IMR-90 (cell line): ENCODE data around the gene TRIM2. TPM values are rescaled to one million over a fixed set of nuclear protein-coding genes. Genes with fewer than 3 reads are reported as not detected.

Experiments used
- ATAC-seq: fragments of 200-7000 bp; cut with Tn5 transposase; 2 replicates; pipeline ENCODE4 v1.9.1; 2020; ENCODE audit warnings: low read depth, mild to moderate bottlenecking, moderate library complexity
- BruUV-seq: library from RNA; stranded (reverse); fragments of 400-500 nt; replicated peaks from 2 replicates; lab custom pipeline; 2021; lab: Mats Ljungman, UMichigan
- CTCF ChIA-PET: fragments of 300-600 bp; formaldehyde crosslinking; extraction: SDS; loops from one replicate; lab custom pipeline; 2021; ENCODE audit warnings: antibody characterized with exemption; lab: Yijun Ruan, JAX
- POLR2A ChIA-PET: fragments of 300-600 bp; sonication (Branson Sonifier 250); formaldehyde crosslinking; loops from one replicate; lab custom pipeline; 2022; ENCODE audit warnings: antibody characterized with exemption; ENCODE audit not compliant: unreplicated experiment; lab: Charles Lee
- DNase-seq: peaks from one replicate; pipeline ENCODE4 v3.0.0; 2013
- H2AFZ ChIP-seq: replicated peaks from 2 replicates; pipeline ENCODE3; 2013; ENCODE audit warnings: low read length, mild to moderate bottlenecking; ENCODE audit not compliant: poor library complexity
- H2AK5ac ChIP-seq: 2 replicates; pipeline ENCODE4 v1.6.1; 2013; ENCODE audit warnings: low read depth, low read length, inconsistent platforms
- H2AK9ac ChIP-seq: replicated peaks from 2 replicates; pipeline ENCODE3; 2013; ENCODE audit warnings: mild to moderate bottlenecking, low read depth, low read length, moderate library complexity; ENCODE audit not compliant: poor library complexity
- H2BK120ac ChIP-seq: 2 replicates; pipeline ENCODE4 v1.6.1; 2013; ENCODE audit warnings: low read depth, low read length, inconsistent platforms
- H2BK15ac ChIP-seq: 3 replicates; pipeline ENCODE4 v1.6.1; 2013; ENCODE audit warnings: low read depth, low read length, inconsistent platforms
- H2BK20ac ChIP-seq: 2 replicates; pipeline ENCODE4 v1.6.1; 2013; ENCODE audit warnings: low read depth, mild to moderate bottlenecking, inconsistent platforms, low read length, moderate library complexity
- H2BK5ac ChIP-seq: 2 replicates; pipeline ENCODE4 v1.6.1; 2013; ENCODE audit warnings: mild to moderate bottlenecking, low read depth, low read length, inconsistent platforms; ENCODE audit not compliant: poor library complexity, severe bottlenecking
- H3K14ac ChIP-seq: replicated peaks from 2 replicates; pipeline ENCODE4 v1.6.1; 2013; ENCODE audit warnings: low read depth, low read length, inconsistent platforms
- H3K18ac ChIP-seq: 2 replicates; pipeline ENCODE4 v1.6.1; 2013; ENCODE audit warnings: low read depth, low read length, control low read depth
- H3K23ac ChIP-seq: 2 replicates; pipeline ENCODE4 v1.6.1; 2013; ENCODE audit warnings: low read depth, low read length, inconsistent platforms
- H3K27ac ChIP-seq: 2 replicates; pipeline ENCODE4 v1.5.1; 2013; ENCODE audit warnings: mild to moderate bottlenecking, control low read depth, low read length; ENCODE audit not compliant: insufficient read depth
- H3K27me3 ChIP-seq: 2 replicates; pipeline ENCODE4 v1.6.1; 2013; ENCODE audit warnings: low read length; ENCODE audit not compliant: control insufficient read depth, insufficient read depth
- H3K36me3 ChIP-seq: 2 replicates; pipeline ENCODE4 v1.6.1; 2013; ENCODE audit warnings: low read length, mixed read lengths; ENCODE audit not compliant: control insufficient read depth, insufficient read depth
- H3K4ac ChIP-seq: 2 replicates; pipeline ENCODE4 v1.6.1; 2013; ENCODE audit warnings: low read depth, low read length, inconsistent platforms
- H3K4me1 ChIP-seq: 2 replicates; pipeline ENCODE4 v1.6.1; 2013; ENCODE audit warnings: low read length, mixed read lengths; ENCODE audit not compliant: control insufficient read depth, insufficient read depth
- H3K4me2 ChIP-seq: 2 replicates; pipeline ENCODE4 v1.6.1; 2013; ENCODE audit warnings: low read depth, mild to moderate bottlenecking, control low read depth, low read length, moderate library complexity
- H3K4me3 ChIP-seq: 2 replicates; pipeline ENCODE4 v1.5.1; 2013; ENCODE audit warnings: low read depth, mild to moderate bottlenecking, control low read depth, low read length, moderate library complexity; ENCODE audit not compliant: insufficient read depth
- H3K56ac ChIP-seq: 2 replicates; pipeline ENCODE4 v1.6.1; 2013; ENCODE audit warnings: low read length, inconsistent platforms; ENCODE audit not compliant: insufficient read depth; ENCODE audit errors: extremely low read depth
- H3K79me1 ChIP-seq, 2 experiments: 2 replicates each; pipeline ENCODE4 v1.6.1; 2013; ENCODE audit warnings: low read length in 2 of 2, inconsistent platforms in 1 of 2, low read depth in 1 of 2
- H3K9ac ChIP-seq: 2 replicates; pipeline ENCODE4 v1.6.1; 2013; ENCODE audit warnings: low read depth, low read length, control low read depth
- H3K9me1 ChIP-seq: 2 replicates; pipeline ENCODE4 v1.6.1; 2013; ENCODE audit warnings: low read length, inconsistent platforms; ENCODE audit not compliant: insufficient read depth
- H3K9me3 ChIP-seq: 2 replicates; pipeline ENCODE4 v1.6.1; 2013; ENCODE audit warnings: low read length; ENCODE audit not compliant: control insufficient read depth, insufficient read depth
- H4K20me1 ChIP-seq: 2 replicates; pipeline ENCODE4 v1.6.1; 2013; ENCODE audit warnings: low read length, inconsistent platforms; ENCODE audit not compliant: insufficient read depth
- H4K5ac ChIP-seq: 2 replicates; pipeline ENCODE4 v1.6.1; 2013; ENCODE audit warnings: mild to moderate bottlenecking, low read depth, low read length, control low read depth
- H4K8ac ChIP-seq, 2 experiments: 2 replicates each; pipeline ENCODE4 v1.6.1; 2013; ENCODE audit warnings: low read depth in 2 of 2, low read length in 2 of 2, control low read depth in 1 of 2, inconsistent platforms in 1 of 2
- H4K91ac ChIP-seq: 2 replicates; pipeline ENCODE4 v1.6.1; 2013; ENCODE audit warnings: low read depth, low read length, inconsistent platforms; ENCODE audit not compliant: insufficient read depth
- BHLHE40 ChIP-seq: fragments of 150-350 bp; IDR thresholded peaks from 2 replicates; pipeline ENCODE4 v1.6.1; 2016; ENCODE audit warnings: mild to moderate bottlenecking, low read depth, low read length
- CEBPB ChIP-seq: IDR thresholded peaks from 2 replicates; pipeline ENCODE4 v1.6.1; 2012; ENCODE audit warnings: low read depth, low read length, improper control_type of control experiment
- CHD1 ChIP-seq: IDR thresholded peaks from 2 replicates; pipeline ENCODE4 v1.6.1; 2012; ENCODE audit warnings: low read depth, low read length, improper control_type of control experiment
- CTCF ChIP-seq: conservative IDR thresholded peaks from 2 replicates; pipeline ENCODE4 v1.5.1; 2012; ENCODE audit warnings: mild to moderate bottlenecking, low read depth, low read length, improper control_type of control experiment
- ELK1 ChIP-seq: fragments of 150-350 bp; IDR thresholded peaks from 2 replicates; pipeline ENCODE4 v1.6.1; 2016; ENCODE audit warnings: low read depth, mild to moderate bottlenecking, low read length, moderate library complexity, borderline replicate concordance
- FOS ChIP-seq: fragments of 150-350 bp; IDR thresholded peaks from 2 replicates; pipeline ENCODE4 v1.6.1; 2016; ENCODE audit warnings: low read depth, low read length
- MAFK ChIP-seq: IDR thresholded peaks from 2 replicates; pipeline ENCODE4 v1.6.1; 2012; ENCODE audit warnings: low read depth, low read length, improper control_type of control experiment
- MXI1 ChIP-seq: IDR thresholded peaks from 2 replicates; pipeline ENCODE4 v1.6.1; 2012; ENCODE audit warnings: low read depth, mild to moderate bottlenecking, low read length, moderate library complexity, borderline replicate concordance
- NFE2L2 ChIP-seq: fragments of 150-350 bp; IDR thresholded peaks from 2 replicates; pipeline ENCODE4 v1.6.1; 2016; ENCODE audit warnings: low read depth, mild to moderate bottlenecking, low read length
- POLR2A ChIP-seq: IDR thresholded peaks from 2 replicates; pipeline ENCODE4 v1.6.1; 2012; ENCODE audit warnings: mild to moderate bottlenecking, low read depth, low read length
- RAD21 ChIP-seq: IDR thresholded peaks from 2 replicates; pipeline ENCODE4 v1.6.1; 2012; ENCODE audit warnings: low read length, improper control_type of control experiment
- RCOR1 ChIP-seq: IDR thresholded peaks from 2 replicates; pipeline ENCODE4 v1.6.1; 2012; ENCODE audit warnings: mild to moderate bottlenecking, low read length, improper control_type of control experiment; ENCODE audit not compliant: insufficient replicate concordance
- RFX5 ChIP-seq: IDR thresholded peaks from 2 replicates; pipeline ENCODE4 v1.8.0; 2012; ENCODE audit warnings: low read depth, mild to moderate bottlenecking, low read length, moderate library complexity
- USF2 ChIP-seq: fragments of 150-350 bp; IDR thresholded peaks from 2 replicates; pipeline ENCODE4 v1.6.1; 2017; ENCODE audit warnings: mild to moderate bottlenecking, antibody characterized with exemption, low read length, low read depth
- WGBS, 2 experiments: methylation state at CpG; one replicate each; pipeline versions ENCODE4 v1.1.5 to v1.1.7; 2013; ENCODE audit warnings: missing lambda C conversion rate in 2 of 2; ENCODE audit not compliant: insufficient read length in 1 of 2; ENCODE audit errors: extremely low coverage in 2 of 2; 5-methylcytosine and 5-hydroxymethylcytosine counted together
- dilution Hi-C: fragments of 300-500 bp; cut with HindIII; formaldehyde crosslinking; loops from one replicate; pipeline ENCODE4 v1.14.3; 2018; ENCODE audit warnings: low sequenced_read_pairs; ENCODE audit not compliant: unreplicated experiment
- in situ Hi-C: fragments of 300-500 bp; cut with MboI; formaldehyde crosslinking; loops from 3 replicates; pipeline ENCODE4 v1.14.3; 2019; ENCODE audit warnings: low sequenced_read_pairs, inconsistent platforms, mixed read lengths
- intact Hi-C: fragments of 100-400 bp; cut with micrococcal nuclease; formaldehyde crosslinking; loops from 2 replicates; pipeline ENCODE4 v1.10.0; 2022
- polyA plus RNA-seq, 3 experiments: library from polyadenylated mRNA; depleted of rRNA; stranded (reverse); fragments of >200 nt; gene quantifications; 2 replicates each; pipeline ENCODE4 v1.2.3, GENCODE V29; 2012; ENCODE audit warnings: low replicate concordance in 1 of 3
- total RNA-seq: library from RNA; depleted of rRNA; stranded (reverse); fragments of >200 nt; gene quantifications from 2 replicates; pipeline ENCODE4 v1.2.3, GENCODE V29; 2012

The TRIM2 gene
- total and polyA plus RNA-seq, 2 of the 4 experiments (the other 2 are of a cell fraction) = 16.0 to 64.2 TPM

- H3K14ac ChIP-seq = no peak overlapping the region
- TF ChIP-seq ELK1 = no peak
- TF ChIP-seq CHD1 = no peak
- TF ChIP-seq MXI1 = no peak
- TF ChIP-seq USF2 = no peak
- no peak for TF ChIP-seq POLR2A
- TF ChIP-seq RFX5 = no peak
- no peak for TF ChIP-seq RCOR1
- TF ChIP-seq RAD21 = no peak
- no peak for TF ChIP-seq CTCF
- no peak for TF ChIP-seq FOS
- no peak for TF ChIP-seq CEBPB
- TF ChIP-seq NFE2L2 = no peak
- TF ChIP-seq BHLHE40 = no peak
- no peak for TF ChIP-seq MAFK
- BruUV-seq = no TSS peak
- CTCF ChIA-PET = interaction anchor here (1.5 kb wide), 1 partner anchor 11 kb away, joined by 3 read pairs; no protein-coding TSS in a partner anchor
- peaks cover 5% of the 10 kb centered on the region; the same call in 1 of the 2 replicates for H4K20me1 ChIP-seq
- no peak overlapping the region for H4K91ac ChIP-seq
- H4K5ac ChIP-seq = no peak overlapping the region
- no CpG with 5 or more reads among the region's 7 CpGs for WGBS, 2 experiments
- no peak overlapping the region for H2AFZ ChIP-seq
- H3K18ac ChIP-seq = no peak overlapping the region
- no peak overlapping the region for H3K4me3 ChIP-seq
- H2AK9ac ChIP-seq = no peak overlapping the region
- no peak overlapping the region for H4K8ac ChIP-seq
- H3K9me3 ChIP-seq = no peaks in the 10 kb centered on the region
- H3K36me3 ChIP-seq = no peaks in the 10 kb centered on the region
- no peak overlapping the region for H2BK20ac ChIP-seq
- no peak overlapping the region for H3K4ac ChIP-seq
- H3K9me1 ChIP-seq = peaks cover 23% of the 10 kb centered on the region
- H3K56ac ChIP-seq = no peak overlapping the region
- H2BK15ac ChIP-seq = no peak overlapping the region
- H3K4me2 ChIP-seq = no peak overlapping the region
- H2AK5ac ChIP-seq = 0 out of 2 replicates have a peak overlapping the region, but pooled peaks have one; percentile 25
- no peak for ATAC-seq
- peaks cover 24 to 63% of the 10 kb centered on the region in 2 experiments for H3K79me1 ChIP-seq
- H3K9ac ChIP-seq = no peak overlapping the region
- no peaks in the 10 kb centered on the region for H3K27me3 ChIP-seq
- intact Hi-C loops = no loop called here
- POLR2A ChIA-PET = no interaction called here
- H3K4me1 ChIP-seq = peaks cover 11% of the 10 kb centered on the region
- in situ Hi-C loops = no loop called here
- no peak overlapping the region for H3K23ac ChIP-seq
- no peak overlapping the region for H2BK5ac ChIP-seq
- no peak for DNase-seq
- no peak overlapping the region for H2BK120ac ChIP-seq
- dilution Hi-C loops = no loop called here
- no peak overlapping the region for H3K27ac ChIP-seq
Observed at GRCh38 chr4:153246446-153247115, 42.3 kb downstream of the TRIM2 start.
